ENCODE data around the gene CDPF1.
A peak's percentile ranks its signal among the peaks of the same experiment; 100 is the strongest.

Gene CDPF1

DNA sequence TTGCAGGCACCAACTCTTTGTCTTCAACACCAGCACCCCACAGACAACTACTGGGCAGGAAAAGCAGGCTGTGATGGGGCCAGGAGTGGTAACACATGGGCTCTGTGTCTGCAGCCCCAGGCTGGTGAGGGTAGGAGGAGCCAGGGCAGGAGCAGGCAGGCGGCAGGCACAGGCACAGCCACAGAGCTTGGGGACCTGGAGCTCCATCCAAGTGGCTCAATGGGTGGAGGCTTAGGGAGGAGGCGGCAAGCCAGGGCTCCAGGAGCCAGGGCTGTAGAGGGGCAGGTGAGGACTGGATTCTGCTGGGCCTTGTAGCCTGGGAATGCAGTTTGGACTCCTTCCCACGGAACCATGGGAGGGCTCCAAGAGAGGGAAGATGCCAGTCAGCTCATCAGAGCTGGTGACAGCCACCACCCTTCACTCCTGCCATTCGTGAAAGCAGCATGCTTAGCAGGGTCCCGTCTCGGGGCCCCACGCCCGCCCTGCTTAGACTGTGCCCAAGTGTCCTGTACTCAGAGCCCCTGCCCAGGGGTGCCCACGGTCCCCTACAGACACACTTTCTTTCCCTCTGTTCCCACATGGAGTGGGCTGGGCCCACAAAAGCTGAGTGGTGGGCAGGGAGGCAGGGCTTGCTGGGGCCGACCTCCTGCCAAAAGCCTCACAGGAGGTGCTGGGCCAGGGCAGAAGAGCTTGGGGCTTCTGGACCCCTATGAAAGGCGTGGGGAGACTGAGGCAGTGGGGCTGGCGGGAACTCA is 30.1 kb upstream of the CDPF1 start:
- no peaks in the 10 kb centered on the region for H3K9me3 ChIP-seq (replicated peaks; ENCODE audit: low read length)
- no peak overlapping the region for H3K9ac ChIP-seq (ENCODE audit: low read depth, low read length)
- no peaks in the 10 kb centered on the region for H3K4me1 ChIP-seq (ENCODE audit: control insufficient read depth, insufficient read depth, low read length)
- no peaks in the 10 kb centered on the region for H3K27me3 ChIP-seq (ENCODE audit: control insufficient read depth, insufficient read depth, low read length)
- H3K4me2 ChIP-seq (ENCODE audit: low read length), result no peak overlapping the region
- peaks cover 73% of the 10 kb centered on the region for H3K36me3 ChIP-seq (ENCODE audit: insufficient read depth, low read length)
- no peak overlapping the region for H3K4me3 ChIP-seq (ENCODE audit: low read length)

- H3K4me2 ChIP-seq (ENCODE audit: low read length), result no peak overlapping the region
- H3K9me3 ChIP-seq (replicated peaks; ENCODE audit: low read length), result no peaks in the 10 kb centered on the region
- H3K9ac ChIP-seq (ENCODE audit: low read depth, low read length), result no peak overlapping the region
- no peaks in the 10 kb centered on the region for H3K27me3 ChIP-seq (ENCODE audit: control insufficient read depth, insufficient read depth, low read length)
- no peak overlapping the region for H3K4me3 ChIP-seq (ENCODE audit: low read length)
- no peaks in the 10 kb centered on the region for H3K4me1 ChIP-seq (ENCODE audit: control insufficient read depth, insufficient read depth, low read length)
- peaks cover 68% of the 10 kb centered on the region for H3K36me3 ChIP-seq (ENCODE audit: insufficient read depth, low read length)
These were observed 28.9 kb upstream of the CDPF1 start for GRCh38 chr22:46278656-46279645.

GRCh38 chr22:46276563-46276962 is 26.5 kb upstream of the CDPF1 start:
- Histone ChIP-seq H3K4me1 (ENCODE audit: control insufficient read depth, insufficient read depth, low read length) (no peaks in the 10 kb centered on the region), H3K27me3 (ENCODE audit: control insufficient read depth, insufficient read depth, low read length) (no peaks in the 10 kb centered on the region), H3K4me3 (ENCODE audit: low read length) (no peak overlapping the region), H3K4me2 (ENCODE audit: low read length) (no peak overlapping the region), H3K9me3 (replicated peaks; ENCODE audit: low read length) (no peaks in the 10 kb centered on the region), H3K36me3 (ENCODE audit: insufficient read depth, low read length) (peaks cover 70% of the 10 kb centered on the region), H3K9ac (ENCODE audit: low read depth, low read length) (no peak overlapping the region)

DNA sequence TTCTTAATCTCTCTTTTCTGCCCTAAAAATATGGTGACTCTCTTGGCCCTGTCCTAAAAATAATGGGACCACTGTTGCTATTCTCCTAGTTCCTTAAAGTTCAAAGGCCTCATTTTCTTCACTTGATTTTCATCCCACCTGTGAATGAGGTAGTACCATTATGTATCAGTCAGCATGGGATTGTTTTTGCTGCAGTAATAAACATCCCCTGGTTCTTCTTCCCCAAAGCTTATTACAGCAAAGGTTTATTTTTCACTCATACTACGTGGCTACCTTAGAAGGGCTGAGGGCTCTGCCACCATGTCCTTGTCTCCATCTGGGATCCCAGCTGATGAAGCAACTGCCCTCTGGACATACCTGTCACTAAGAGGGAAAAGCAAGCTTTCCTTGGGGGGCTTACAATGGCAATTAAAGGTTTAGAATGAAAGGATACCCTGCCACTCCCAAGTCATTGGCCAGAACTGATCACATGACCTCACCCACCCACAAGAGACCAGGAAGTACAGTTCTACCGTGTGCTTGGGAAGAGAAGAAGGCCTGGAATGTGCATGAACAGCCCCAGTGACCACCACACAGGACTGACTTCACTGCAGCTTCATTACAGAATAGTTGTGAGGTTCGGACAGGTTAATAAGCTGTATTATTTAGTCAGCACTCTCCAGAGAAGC is 25.5 kb upstream of the CDPF1 start:
- Histone ChIP-seq H3K4me2 (ENCODE audit: low read length) (no peak overlapping the region), H3K9ac (ENCODE audit: low read depth, low read length) (no peak overlapping the region), H3K27me3 (ENCODE audit: control insufficient read depth, insufficient read depth, low read length) (no peaks in the 10 kb centered on the region), H3K4me3 (ENCODE audit: low read length) (no peak overlapping the region), H3K4me1 (ENCODE audit: control insufficient read depth, insufficient read depth, low read length) (no peaks in the 10 kb centered on the region), H3K9me3 (replicated peaks; ENCODE audit: low read length) (no peaks in the 10 kb centered on the region), H3K36me3 (ENCODE audit: insufficient read depth, low read length) (peaks cover 62% of the 10 kb centered on the region)

DNA sequence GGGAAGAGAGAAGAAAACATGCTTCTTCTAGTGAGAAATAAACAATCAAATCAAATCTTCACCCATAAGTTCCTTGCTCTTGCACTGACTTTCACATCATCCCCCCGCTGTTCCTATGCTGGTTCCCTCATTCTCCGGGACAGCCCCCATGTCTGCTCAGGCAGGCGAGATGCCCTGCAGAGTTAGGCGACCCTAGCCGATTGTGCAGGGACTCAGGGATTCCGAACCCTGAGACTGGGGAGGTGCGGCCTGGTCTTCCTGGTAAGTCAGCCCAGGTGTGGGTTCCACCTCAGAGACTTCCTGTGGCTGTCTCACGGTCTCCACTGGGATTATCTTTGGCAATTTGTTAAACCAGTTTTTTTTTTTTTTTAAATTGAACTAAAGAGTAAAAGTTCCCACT is 24.3 kb upstream of the CDPF1 start:
- no peak overlapping the region for H3K9ac ChIP-seq (ENCODE audit: low read depth, low read length)
- H3K9me3 ChIP-seq (replicated peaks; ENCODE audit: low read length), result no peaks in the 10 kb centered on the region
- peaks cover under 1% of the 10 kb centered on the region for H3K4me1 ChIP-seq (ENCODE audit: control insufficient read depth, insufficient read depth, low read length)
- H3K4me3 ChIP-seq (ENCODE audit: low read length), result no peak overlapping the region
- H3K36me3 ChIP-seq (ENCODE audit: insufficient read depth, low read length), result peaks cover 54% of the 10 kb centered on the region
- H3K27me3 ChIP-seq (ENCODE audit: control insufficient read depth, insufficient read depth, low read length), result no peaks in the 10 kb centered on the region
- no peak overlapping the region for H3K4me2 ChIP-seq (ENCODE audit: low read length)

GRCh38 chr22:46273432-46274148 is 23.5 kb upstream of the CDPF1 start:
- Histone ChIP-seq H3K9me3 (replicated peaks; ENCODE audit: low read length) (no peaks in the 10 kb centered on the region), H3K27me3 (ENCODE audit: control insufficient read depth, insufficient read depth, low read length) (no peaks in the 10 kb centered on the region), H3K9ac (ENCODE audit: low read depth, low read length) (no peak overlapping the region), H3K4me2 (ENCODE audit: low read length) (no peak overlapping the region), H3K4me3 (ENCODE audit: low read length) (no peak overlapping the region), H3K36me3 (ENCODE audit: insufficient read depth, low read length) (peaks cover 48% of the 10 kb centered on the region), H3K4me1 (ENCODE audit: control insufficient read depth, insufficient read depth, low read length) (peaks cover 8% of the 10 kb centered on the region)

DNA sequence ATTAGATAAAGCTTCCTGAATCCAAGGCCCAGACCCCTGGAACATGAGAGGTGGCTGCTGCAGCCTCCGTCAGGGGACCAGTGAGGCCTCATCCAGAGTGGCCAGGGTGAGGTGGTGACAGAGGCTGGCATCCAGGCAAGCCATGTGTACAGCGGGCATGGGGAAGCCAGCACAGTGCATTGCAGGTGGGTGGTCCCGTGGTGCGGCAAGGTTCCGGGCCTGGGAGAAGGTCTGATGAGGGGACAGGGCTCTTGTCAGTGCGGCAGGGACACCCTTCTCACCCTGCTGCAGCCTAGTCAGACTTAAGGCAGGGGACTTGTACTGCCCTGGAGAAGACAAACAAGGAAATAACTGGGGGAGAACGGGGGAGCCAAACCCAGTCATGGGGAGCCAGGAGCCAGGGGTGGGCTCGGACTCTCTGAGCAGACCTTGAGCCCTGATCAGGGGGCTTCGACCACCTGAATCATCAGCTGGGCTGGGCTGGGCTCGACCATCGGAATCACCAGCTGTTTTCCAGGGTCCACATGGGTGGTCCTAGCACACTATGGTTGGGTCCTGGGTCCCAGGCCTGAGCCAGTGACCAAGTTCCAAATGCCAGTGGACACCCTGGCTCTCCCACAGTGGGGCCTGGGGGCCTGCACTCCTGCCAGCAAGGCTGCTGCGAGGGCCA is 22.8 kb upstream of the CDPF1 start:
- no peak overlapping the region for H3K4me2 ChIP-seq (ENCODE audit: low read length)
- H3K4me1 ChIP-seq (ENCODE audit: control insufficient read depth, insufficient read depth, low read length), result peaks cover 11% of the 10 kb centered on the region
- H3K9ac ChIP-seq (ENCODE audit: low read depth, low read length), result no peak overlapping the region
- no peaks in the 10 kb centered on the region for H3K27me3 ChIP-seq (ENCODE audit: control insufficient read depth, insufficient read depth, low read length)
- peaks cover 41% of the 10 kb centered on the region for H3K36me3 ChIP-seq (ENCODE audit: insufficient read depth, low read length)
- no peak overlapping the region for H3K4me3 ChIP-seq (ENCODE audit: low read length)
- H3K9me3 ChIP-seq (replicated peaks; ENCODE audit: low read length), result no peaks in the 10 kb centered on the region

GRCh38 chr22:46272196-46272595 is 22.1 kb upstream of the CDPF1 start:
- Histone ChIP-seq H3K4me2 (ENCODE audit: low read length) (no peak overlapping the region), H3K4me1 (ENCODE audit: control insufficient read depth, insufficient read depth, low read length) (peaks cover 11% of the 10 kb centered on the region), H3K9ac (ENCODE audit: low read depth, low read length) (no peak overlapping the region), H3K27me3 (ENCODE audit: control insufficient read depth, insufficient read depth, low read length) (no peaks in the 10 kb centered on the region), H3K9me3 (replicated peaks; ENCODE audit: low read length) (no peaks in the 10 kb centered on the region), H3K36me3 (ENCODE audit: insufficient read depth, low read length) (peaks cover 38% of the 10 kb centered on the region), H3K4me3 (ENCODE audit: low read length) (no peak overlapping the region)

DNA sequence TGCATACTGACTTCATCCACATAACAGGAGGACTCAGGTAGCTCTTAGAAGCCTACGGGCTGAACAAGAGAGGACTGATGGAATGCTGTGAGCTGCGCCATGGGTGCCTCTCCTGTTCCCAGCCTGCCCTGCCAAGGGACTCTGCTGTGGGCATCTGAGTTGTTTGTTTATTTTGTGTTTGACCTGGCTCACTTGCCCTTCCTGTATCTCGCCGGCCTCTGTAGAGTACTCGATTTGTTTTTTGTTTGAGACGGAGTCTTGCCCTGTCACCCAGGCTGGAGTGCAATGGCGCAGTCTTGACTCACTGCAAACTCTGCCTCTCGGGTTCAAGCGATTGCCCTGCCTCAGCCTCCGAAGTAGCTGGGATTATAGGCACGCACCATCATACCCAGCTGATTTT is 19.5 kb upstream of the CDPF1 start:
- Histone ChIP-seq H3K9ac (ENCODE audit: low read depth, low read length) (no peak overlapping the region), H3K27me3 (ENCODE audit: control insufficient read depth, insufficient read depth, low read length) (no peaks in the 10 kb centered on the region), H3K4me2 (ENCODE audit: low read length) (peak overlapping the region; percentile 78), H3K9me3 (replicated peaks; ENCODE audit: low read length) (peaks cover 3% of the 10 kb centered on the region), H3K36me3 (ENCODE audit: insufficient read depth, low read length) (peaks cover 23% of the 10 kb centered on the region), H3K4me3 (ENCODE audit: low read length) (no peak overlapping the region), H3K4me1 (ENCODE audit: control insufficient read depth, insufficient read depth, low read length) (peaks cover 11% of the 10 kb centered on the region)

GRCh38 chr22:46267431-46268279 is 17.6 kb upstream of the CDPF1 start, which contains the start of gene TTC38:
TSS of gene TTC38 (plus strand) at chr22:46268008. CDS start at chr22:46268040, 32 bp downstream.
- H3K36me3 ChIP-seq (ENCODE audit: insufficient read depth, low read length), result peaks cover 9% of the 10 kb centered on the region
- H3K4me3 ChIP-seq (ENCODE audit: low read length), result peak within 1 kb of the TSS; percentile 94
- H3K9me3 ChIP-seq (replicated peaks; ENCODE audit: low read length), result peaks cover 3% of the 10 kb centered on the region
- H3K27me3 ChIP-seq (ENCODE audit: control insufficient read depth, insufficient read depth, low read length), result peaks cover 4% of the 10 kb centered on the region
- peak within 1 kb of the TSS; percentile 86 for H3K9ac ChIP-seq (ENCODE audit: low read depth, low read length)
- peak within 1 kb of the TSS; percentile 78 for H3K4me2 ChIP-seq (ENCODE audit: low read length)
- peaks cover 11% of the 10 kb centered on the region for H3K4me1 ChIP-seq (ENCODE audit: control insufficient read depth, insufficient read depth, low read length)
